ENCODE results near the gene SCFD2.

- TF ChIP-seq POLR2A (IDR thresholded peaks at IDR 0.05) (no peak), CTCF (IDR thresholded peaks at IDR 0.05) (no peak)
These were observed 474.1 kb downstream of the SCFD2 start for GRCh38 chr4:52891743-52892142.
